ENCODE measurements around the gene SNTB2.

DNA sequence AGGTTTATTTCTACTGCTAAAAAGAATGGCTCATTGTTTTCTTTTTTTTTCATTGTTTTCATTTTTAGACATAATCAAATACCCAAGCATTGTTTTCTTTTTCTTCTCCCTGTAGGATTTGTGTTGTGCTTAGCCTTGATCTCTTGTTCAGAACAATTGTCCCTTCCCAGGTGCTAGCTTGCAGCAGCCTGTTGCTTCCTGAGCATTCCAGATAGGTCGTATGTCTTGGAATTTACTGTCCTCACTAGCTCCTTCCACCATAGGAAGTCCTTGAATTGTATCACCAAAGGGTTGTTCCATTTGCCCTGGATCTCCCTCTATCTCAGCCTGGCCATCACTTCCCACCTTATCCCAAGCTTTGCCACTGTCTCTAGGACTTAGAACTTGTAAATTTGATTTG is 114.2 kb downstream of the SNTB2 start:
- TF ChIP-seq POLR2A (IDR thresholded peaks at IDR 0.05), result no peak
- TF ChIP-seq CTCF (IDR thresholded peaks at IDR 0.05 in 8 of 11, conservative IDR thresholded peaks at IDR 0.05 in 3 of 11), result no peak
